Testis (tissue), 2 donors: ENCODE results near the gene PLCB1.

Source experiments
- CTCF ChIP-seq, 3 experiments: fragments of 450-650 bp in 2 of 3; fragments of 200-600 bp in 1 of 3; sonication (generic) in 1 of 3; IDR thresholded peaks; one replicate each; pipeline ENCODE4 v1.5.1; 2016 to 2019; ENCODE audit warnings: antibody characterized with exemption in 3 of 3, mild to moderate bottlenecking in 2 of 3, moderate library complexity in 1 of 3
- POLR2A ChIP-seq: fragments of 450-650 bp; IDR thresholded peaks from one replicate; pipeline ENCODE4 v1.6.1; 2017; ENCODE audit warnings: antibody characterized with exemption, mild to moderate bottlenecking, moderate library complexity

GRCh38 chr20:8144282-8145245 is 12.5 kb downstream of the PLCB1 start:
- TF ChIP-seq POLR2A (no peak), CTCF (IDR thresholded peaks at IDR 0.05) (no peak)
